RKO (cell line): ENCODE measurements around the gene CCHCR1.

Experiments used
- DNase-seq: peaks from one replicate; pipeline ENCODE4 v3.0.0-alpha.2; 2016; ENCODE audit warnings: low spot score

Gene CCHCR1

GRCh38 chr6:31107052-31107451 lies 50.5 kb downstream of the CCHCR1 start:
- no peak for DNase-seq

- DNase-seq, result no peak
These were observed 54.5 kb downstream of the CCHCR1 start for GRCh38 chr6:31103136-31103535.

GRCh38 chr6:31098449-31098938 lies 59.1 kb downstream of the CCHCR1 start:
- DNase-seq, result no peak

- DNase-seq, result no peak
These were observed 60.9 kb downstream of the CCHCR1 start for GRCh38 chr6:31096656-31097055.

GRCh38 chr6:31096215-31096614 lies 61.4 kb downstream of the CCHCR1 start:
- DNase-seq, result no peak

GRCh38 chr6:31094389-31094881 lies 63.2 kb downstream of the CCHCR1 start:
- DNase-seq, result no peak

GRCh38 chr6:31092769-31093505 lies 64.7 kb downstream of the CCHCR1 start:
- no peak for DNase-seq
